Activated naive CD4-positive, alpha-beta T cell treated with anti-CD3 and anti-CD28 coated beads, Interleukin-2, amount 50 U/mL, for 24 hours (primary cell): ENCODE data around the gene MRPL55.
A peak's percentile ranks its signal among the peaks of the same experiment; 100 is the strongest.

ENCODE experiments used
- H3K27ac Mint-ChIP-seq: one replicate; pipeline ENCODE4 v1.8.0; 2021; ENCODE audit warnings: mild to moderate bottlenecking, mixed read lengths
- H3K27me3 Mint-ChIP-seq: one replicate; pipeline ENCODE4 v1.8.0; 2021; ENCODE audit warnings: mixed read lengths
- H3K36me3 Mint-ChIP-seq: one replicate; pipeline ENCODE4 v1.8.0; 2021; ENCODE audit warnings: mixed read lengths
- H3K4me1 Mint-ChIP-seq: one replicate; pipeline ENCODE4 v1.8.0; 2021; ENCODE audit warnings: mixed read lengths
- H3K4me3 Mint-ChIP-seq: one replicate; pipeline ENCODE4 v1.8.0; 2021; ENCODE audit warnings: mild to moderate bottlenecking, mixed read lengths
- H3K9me3 Mint-ChIP-seq: one replicate; pipeline ENCODE4 v1.8.0; 2021; ENCODE audit warnings: mixed read lengths

Gene MRPL55

DNA sequence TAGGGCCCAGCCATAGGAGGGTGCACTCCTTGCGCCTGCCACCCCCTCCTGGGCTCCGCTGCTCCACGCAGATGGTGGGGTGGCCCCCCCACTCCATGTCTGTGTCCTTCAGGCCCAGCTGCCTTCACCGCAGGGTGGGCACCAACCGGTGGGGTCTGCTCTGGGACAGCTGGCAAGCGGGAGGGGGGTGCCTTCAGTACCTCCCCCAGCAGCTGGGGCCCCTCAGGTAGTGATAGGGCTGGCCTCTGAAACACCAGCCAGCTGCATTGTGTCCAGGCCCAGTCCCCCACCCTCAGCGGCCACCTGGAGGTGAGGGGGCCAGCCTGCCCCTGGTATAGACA is 41.0 kb upstream of the MRPL55 start:
- Mint-ChIP-seq H3K27ac (no peak overlapping the region), H3K4me3 (no peak overlapping the region), H3K27me3 (no peaks in the 10 kb centered on the region), H3K9me3 (no peaks in the 10 kb centered on the region), H3K4me1 (peaks cover 10% of the 10 kb centered on the region), H3K36me3 (no peaks in the 10 kb centered on the region)

DNA sequence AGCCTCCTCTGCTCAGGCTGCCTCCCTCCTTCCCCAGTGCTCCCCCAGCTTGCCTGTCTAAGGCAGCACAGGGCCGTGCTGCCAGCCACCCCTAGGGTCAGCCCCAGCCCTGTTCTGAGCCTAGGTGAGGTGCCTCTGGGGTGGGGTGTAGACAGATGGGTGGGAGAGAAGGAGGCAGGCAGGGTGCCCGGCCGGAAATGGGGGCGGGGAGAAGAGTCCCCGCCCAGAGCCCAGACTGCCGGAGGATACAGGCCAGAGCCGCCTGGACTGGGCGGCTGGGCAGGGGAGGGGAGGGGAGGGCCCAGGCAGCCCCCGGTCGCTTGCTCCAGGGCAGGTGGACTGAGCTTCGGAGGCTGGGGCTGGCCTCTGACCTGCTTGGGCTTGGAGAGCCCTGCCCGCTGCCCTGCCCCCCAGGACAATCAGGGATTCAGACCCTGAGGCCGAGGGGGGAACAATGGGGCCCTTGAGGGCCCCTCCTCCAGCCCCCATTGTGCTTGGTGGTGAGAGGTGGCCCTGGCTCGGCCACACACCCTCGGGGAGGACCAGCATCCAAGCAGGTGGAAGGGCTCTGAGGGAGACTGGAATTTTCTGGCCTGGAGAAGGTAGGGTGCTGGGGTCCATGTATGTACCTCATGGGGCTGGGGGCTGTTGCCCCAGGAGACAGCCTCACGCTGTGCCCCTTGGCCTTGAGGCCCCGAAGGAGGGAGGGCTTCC is 40.5 kb upstream of the MRPL55 start, which contains the start of gene GJC2:
TSS of gene GJC2 (plus strand) at position 525 of the 714 bp plus-strand sequence. CDS start 7,829 bp downstream, outside the sequence.
- H3K4me3 Mint-ChIP-seq: no peak within 1 kb of the TSS
- H3K4me1 Mint-ChIP-seq: peaks cover 5% of the 10 kb centered on the region
- no peaks in the 10 kb centered on the region for H3K9me3 Mint-ChIP-seq
- H3K36me3 Mint-ChIP-seq: no peaks in the 10 kb centered on the region
- H3K27ac Mint-ChIP-seq: no peak within 1 kb of the TSS
- H3K27me3 Mint-ChIP-seq: no peaks in the 10 kb centered on the region

DNA sequence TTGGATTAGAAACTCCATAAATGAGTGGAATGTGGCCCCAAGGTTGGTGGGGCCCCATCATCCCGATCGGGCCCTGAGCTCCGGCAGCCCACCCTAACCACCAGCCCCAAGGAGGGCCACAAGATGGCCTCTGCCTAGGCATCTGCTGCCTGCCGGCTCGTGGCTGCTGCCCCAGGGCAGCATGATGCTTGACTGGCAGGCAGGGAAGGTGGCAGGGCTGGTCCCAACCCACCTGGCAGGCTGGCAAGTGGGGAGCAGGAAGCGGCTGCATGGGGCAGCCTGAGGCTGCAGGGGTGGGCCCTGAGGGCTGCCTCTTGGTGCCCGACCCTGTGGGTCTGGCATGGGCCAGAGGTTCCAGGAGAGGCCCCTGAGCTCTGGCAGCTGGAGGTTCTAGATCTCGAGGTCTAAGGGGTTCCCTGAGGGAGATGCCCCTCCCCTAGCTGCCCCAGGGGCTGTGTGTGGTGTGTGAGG is 39.9 kb upstream of the MRPL55 start:
- Mint-ChIP-seq H3K36me3 (no peaks in the 10 kb centered on the region), H3K27me3 (no peaks in the 10 kb centered on the region), H3K9me3 (no peaks in the 10 kb centered on the region), H3K4me3 (no peak overlapping the region), H3K27ac (no peak overlapping the region), H3K4me1 (peaks cover 4% of the 10 kb centered on the region)

DNA sequence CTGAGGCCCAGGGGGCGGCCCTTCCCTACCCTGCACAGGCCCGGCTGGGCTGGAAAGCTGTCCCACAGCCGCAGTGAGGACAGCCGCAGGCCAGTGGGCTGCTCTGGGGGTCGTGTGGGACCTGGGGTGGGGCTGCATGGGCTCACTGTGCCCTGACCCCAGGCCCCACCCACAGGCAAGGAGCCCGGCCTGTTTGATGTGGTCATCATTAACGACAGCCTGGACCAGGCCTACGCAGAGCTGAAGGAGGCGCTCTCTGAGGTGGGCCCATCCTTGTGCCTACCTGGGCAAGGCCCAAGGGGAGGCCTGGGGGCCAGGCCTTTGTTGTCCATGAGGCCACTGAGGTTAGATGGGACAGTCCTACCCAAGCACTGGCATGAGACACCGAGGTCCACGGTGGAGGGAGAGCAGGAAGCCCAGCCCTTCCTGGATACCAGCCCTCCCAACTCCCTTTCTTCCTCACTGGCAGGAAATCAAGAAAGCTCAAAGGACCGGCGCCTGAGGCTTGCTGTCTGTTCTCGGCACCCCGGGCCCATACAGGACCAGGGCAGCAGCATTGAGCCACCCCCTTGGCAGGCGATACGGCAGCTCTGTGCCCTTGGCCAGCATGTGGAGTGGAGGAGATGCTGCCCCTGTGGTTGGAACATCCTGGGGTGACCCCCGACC is 39.2 kb upstream of the MRPL55 start:
- Mint-ChIP-seq H3K27me3 (no peaks in the 10 kb centered on the region), H3K36me3 (no peaks in the 10 kb centered on the region), H3K27ac (no peak overlapping the region), H3K9me3 (no peaks in the 10 kb centered on the region), H3K4me3 (no peak overlapping the region), H3K4me1 (peaks cover 10% of the 10 kb centered on the region)

GRCh38 chr1:228147768-228148167 is 38.7 kb upstream of the MRPL55 start:
- no peak overlapping the region for H3K27ac Mint-ChIP-seq
- no peaks in the 10 kb centered on the region for H3K36me3 Mint-ChIP-seq
- H3K4me1 Mint-ChIP-seq: peaks cover 16% of the 10 kb centered on the region
- H3K9me3 Mint-ChIP-seq: no peaks in the 10 kb centered on the region
- no peaks in the 10 kb centered on the region for H3K27me3 Mint-ChIP-seq
- H3K4me3 Mint-ChIP-seq: no peak overlapping the region

GRCh38 chr1:228147151-228147693 is 38.1 kb upstream of the MRPL55 start:
- Mint-ChIP-seq H3K36me3 (no peaks in the 10 kb centered on the region), H3K27ac (no peak overlapping the region), H3K4me1 (peaks cover 20% of the 10 kb centered on the region), H3K27me3 (no peaks in the 10 kb centered on the region), H3K9me3 (no peaks in the 10 kb centered on the region), H3K4me3 (no peak overlapping the region)

DNA sequence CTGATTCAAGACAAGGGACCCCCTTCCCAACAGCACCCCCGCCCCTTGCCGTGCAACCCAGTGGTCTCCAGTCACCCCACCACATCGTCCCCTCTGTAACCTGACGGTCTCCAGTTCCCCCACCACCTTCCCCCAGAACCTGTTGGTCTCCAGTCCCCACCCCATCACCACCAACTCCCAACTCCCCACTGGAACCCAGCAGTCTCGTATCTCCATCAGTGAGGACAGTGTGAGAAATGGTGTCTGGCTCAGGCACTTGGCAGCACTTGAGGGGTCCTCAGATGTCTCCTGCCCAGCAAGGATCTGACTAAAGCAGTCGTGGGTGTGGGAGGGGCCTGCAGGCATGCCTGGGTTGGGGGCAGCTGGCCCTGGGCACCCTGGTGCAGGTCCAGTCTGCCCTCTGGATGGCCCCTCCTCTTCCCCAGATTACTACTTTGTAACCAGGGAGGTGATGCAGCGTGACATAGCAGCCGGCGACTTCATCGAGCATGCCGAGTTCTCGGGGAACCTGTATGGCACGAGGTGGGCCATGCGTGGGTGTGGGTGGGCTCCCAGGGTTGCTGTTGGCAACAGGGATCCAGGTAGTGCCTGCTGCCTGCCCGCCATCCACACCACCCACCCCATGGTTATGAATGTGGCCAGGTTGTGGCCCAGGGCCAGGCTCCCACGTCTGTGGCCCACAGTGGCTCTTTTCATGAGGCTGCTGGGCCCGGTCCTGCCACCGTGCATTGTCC is 37.5 kb upstream of the MRPL55 start:
- Mint-ChIP-seq H3K4me3 (no peak overlapping the region), H3K4me1 (peaks cover 26% of the 10 kb centered on the region), H3K27me3 (no peaks in the 10 kb centered on the region), H3K27ac (no peak overlapping the region), H3K9me3 (no peaks in the 10 kb centered on the region), H3K36me3 (no peaks in the 10 kb centered on the region)

DNA sequence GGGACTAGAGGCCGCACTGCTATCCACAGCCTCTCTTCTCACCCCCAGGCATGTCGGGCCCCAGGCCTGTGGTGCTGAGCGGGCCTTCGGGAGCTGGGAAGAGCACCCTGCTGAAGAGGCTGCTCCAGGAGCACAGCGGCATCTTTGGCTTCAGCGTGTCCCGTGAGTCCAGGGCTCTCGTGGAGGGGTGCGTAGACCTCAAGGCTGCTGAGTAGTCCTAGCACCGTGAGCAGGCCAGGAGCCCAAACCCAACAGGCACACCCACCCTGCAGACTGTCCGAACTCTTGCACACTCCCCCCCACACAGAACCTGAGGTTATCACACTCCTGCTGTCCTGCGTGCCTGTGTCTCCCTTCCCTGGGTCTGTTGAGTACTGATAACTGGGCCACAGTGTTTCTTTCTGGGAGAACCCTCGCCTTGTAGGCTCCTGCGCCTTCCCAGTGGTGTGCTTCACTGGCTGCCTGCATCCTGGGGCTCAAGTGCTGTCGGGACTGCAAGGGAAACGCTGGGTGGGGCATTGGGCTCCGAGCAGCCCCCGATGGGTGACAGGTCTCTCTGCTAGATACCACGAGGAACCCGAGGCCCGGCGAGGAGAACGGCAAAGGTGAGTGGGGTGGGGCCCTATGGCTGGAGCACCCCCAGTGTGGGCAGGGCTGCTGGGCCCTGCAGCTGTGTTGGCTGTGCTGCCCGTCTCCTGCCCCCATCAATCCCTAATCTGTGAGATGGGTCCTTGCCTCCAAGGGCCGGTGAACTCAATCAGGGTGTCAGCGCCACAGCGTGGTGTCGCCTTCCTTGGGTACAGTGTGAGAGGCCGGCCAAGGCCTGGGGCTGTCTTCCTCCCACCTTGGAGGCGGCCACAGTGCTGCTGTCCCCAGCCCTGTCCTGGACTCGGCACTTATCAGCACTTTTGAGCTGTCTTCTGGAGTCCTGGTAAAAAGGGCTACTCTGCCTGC is 36.6 kb upstream of the MRPL55 start:
- no peaks in the 10 kb centered on the region for H3K36me3 Mint-ChIP-seq

DNA sequence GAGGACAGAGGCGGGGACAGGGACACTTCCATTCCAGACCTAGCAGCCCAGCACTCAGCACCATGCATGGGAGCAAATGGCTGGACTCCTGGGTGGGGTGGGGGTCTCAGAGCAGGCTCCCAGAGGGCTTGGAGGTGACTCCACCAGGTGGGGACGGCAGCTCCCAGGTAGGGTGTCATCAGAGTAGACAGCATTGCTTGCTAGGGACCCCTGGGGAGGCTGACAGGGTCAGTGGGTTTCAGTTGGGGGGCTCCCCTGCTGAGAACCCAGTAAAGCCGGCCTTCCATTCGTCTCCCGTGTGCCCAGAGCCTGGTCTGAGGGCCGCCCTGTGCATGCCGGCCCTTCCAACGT is 35.9 kb upstream of the MRPL55 start:
- Mint-ChIP-seq H3K27me3 (no peaks in the 10 kb centered on the region), H3K36me3 (no peaks in the 10 kb centered on the region), H3K4me1 (peaks cover 28% of the 10 kb centered on the region), H3K9me3 (no peaks in the 10 kb centered on the region), H3K27ac (no peak overlapping the region), H3K4me3 (no peak overlapping the region)

More for the DNA sequence above, 36.6 kb upstream of the MRPL55 start:
- Mint-ChIP-seq H3K4me1 (peaks cover 28% of the 10 kb centered on the region), H3K9me3 (no peaks in the 10 kb centered on the region), H3K27me3 (no peaks in the 10 kb centered on the region), H3K4me3 (no peak overlapping the region), H3K27ac (no peak overlapping the region)

DNA sequence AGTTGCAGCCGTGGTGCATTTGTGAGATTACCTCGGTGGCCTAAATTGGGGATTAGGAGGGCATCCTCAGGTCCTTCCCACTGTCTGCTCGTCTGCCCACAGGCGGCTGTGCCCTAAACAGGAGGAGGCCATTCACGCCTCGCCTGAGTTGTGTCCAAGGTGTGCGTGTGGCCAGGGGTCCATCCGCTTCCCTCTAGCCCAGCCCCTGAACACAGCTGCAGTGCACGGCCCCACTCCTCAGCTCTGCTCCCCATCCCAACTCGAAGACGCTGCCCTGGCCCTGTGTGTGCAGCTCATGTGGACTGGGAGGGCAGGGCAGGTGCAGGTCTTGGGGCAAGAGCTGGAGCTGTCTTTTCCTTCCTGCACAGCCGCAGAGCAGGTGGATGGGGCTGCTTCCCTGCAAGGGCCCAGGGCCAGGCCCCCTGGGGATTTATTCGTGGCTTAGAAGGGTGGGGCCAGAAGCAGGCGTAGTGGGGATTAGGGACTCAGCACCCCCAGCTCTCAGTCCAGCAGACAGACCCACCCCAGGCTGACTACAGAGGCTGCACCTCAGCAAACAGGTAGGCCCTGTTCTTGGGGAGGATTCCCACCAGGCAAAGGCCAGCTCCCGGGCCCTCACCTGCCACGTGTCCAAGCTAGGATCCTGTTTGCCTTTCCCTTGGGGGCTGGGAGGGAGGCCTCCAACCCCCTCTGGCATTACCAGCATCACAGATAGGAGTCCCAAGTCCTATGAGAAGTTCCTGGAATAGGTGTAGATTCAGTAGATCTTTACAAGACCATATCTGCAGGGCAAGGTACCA is 35.3 kb upstream of the MRPL55 start:
- no peak overlapping the region for H3K27ac Mint-ChIP-seq
- peaks cover 31% of the 10 kb centered on the region for H3K4me1 Mint-ChIP-seq
- H3K9me3 Mint-ChIP-seq: no peaks in the 10 kb centered on the region
- no peaks in the 10 kb centered on the region for H3K27me3 Mint-ChIP-seq
- no peaks in the 10 kb centered on the region for H3K36me3 Mint-ChIP-seq
- H3K4me3 Mint-ChIP-seq: peak overlapping the region; percentile 98

- H3K36me3 Mint-ChIP-seq: no peaks in the 10 kb centered on the region
- peak overlapping the region; percentile 51 for H3K27ac Mint-ChIP-seq
These were observed 34.5 kb upstream of the MRPL55 start for GRCh38 chr1:228143480-228144192.

DNA sequence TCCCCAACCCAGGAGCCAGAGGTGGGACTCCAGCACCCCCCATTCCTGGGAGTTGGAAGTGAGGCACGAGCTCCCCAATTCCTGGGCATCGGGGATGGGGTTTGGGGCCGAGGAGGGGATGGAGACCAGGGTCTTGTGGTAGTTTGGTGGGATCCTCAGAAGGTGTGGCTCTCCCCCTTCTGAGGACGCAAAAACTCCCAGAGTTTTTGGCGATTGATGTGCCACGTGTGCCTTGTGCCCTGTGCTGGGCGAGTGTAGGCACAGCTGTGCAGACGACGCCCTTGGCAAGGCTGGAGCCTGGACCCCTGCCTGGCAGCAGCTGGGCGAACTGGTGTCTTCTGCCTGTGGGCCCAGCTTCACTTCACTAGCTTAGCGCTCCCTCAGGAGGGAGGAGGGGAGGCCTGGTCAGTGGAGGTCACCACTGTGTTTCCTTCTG is 33.6 kb upstream of the MRPL55 start:
- no peaks in the 10 kb centered on the region for H3K27me3 Mint-ChIP-seq
- H3K9me3 Mint-ChIP-seq: no peaks in the 10 kb centered on the region
- peak overlapping the region; percentile 55 for H3K27ac Mint-ChIP-seq
- H3K4me1 Mint-ChIP-seq: peaks cover 31% of the 10 kb centered on the region
- peak overlapping the region; percentile 98 for H3K4me3 Mint-ChIP-seq
- no peaks in the 10 kb centered on the region for H3K36me3 Mint-ChIP-seq

More at GRCh38 chr1:228143480-228144192, 34.5 kb upstream of the MRPL55 start:
- Mint-ChIP-seq H3K27me3 (no peaks in the 10 kb centered on the region), H3K4me1 (peaks cover 31% of the 10 kb centered on the region), H3K4me3 (peak overlapping the region; percentile 98), H3K9me3 (no peaks in the 10 kb centered on the region)

DNA sequence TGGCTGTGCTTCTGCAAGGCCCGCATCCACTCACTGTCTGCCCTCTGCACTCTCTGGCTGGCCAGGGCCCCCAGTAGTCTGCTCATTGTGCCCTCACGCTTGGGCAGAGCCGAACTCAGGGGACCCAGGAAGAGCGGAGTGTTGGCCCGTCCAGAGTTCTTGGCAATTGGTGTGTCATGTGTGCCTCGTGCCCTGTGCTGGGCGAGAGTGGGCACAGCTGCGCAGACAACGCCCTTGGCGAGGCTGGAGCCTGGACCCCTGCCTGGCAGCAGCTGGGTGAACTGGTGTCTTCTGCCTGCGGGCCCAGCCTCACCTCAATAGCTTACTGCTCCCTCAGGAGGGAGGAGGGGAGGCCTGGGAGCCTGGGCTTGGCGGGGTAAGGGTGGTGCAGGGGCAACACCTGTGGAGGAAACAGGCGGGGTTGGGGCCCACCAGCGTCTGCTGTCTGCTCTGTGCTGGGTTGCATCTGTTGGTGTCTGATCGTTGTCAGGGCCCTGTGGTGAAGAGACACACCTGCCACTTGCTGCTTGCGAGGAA is 33.1 kb upstream of the MRPL55 start:
- peaks cover 31% of the 10 kb centered on the region for H3K4me1 Mint-ChIP-seq

More for the DNA sequence above, 33.1 kb upstream of the MRPL55 start:
- Mint-ChIP-seq H3K27ac (peak overlapping the region; percentile 55), H3K4me3 (peak overlapping the region; percentile 98), H3K36me3 (no peaks in the 10 kb centered on the region), H3K27me3 (no peaks in the 10 kb centered on the region), H3K9me3 (no peaks in the 10 kb centered on the region)
